ENCODE data around the gene LRRC3C.
"Not testable (repeated sequence)": the region's sequence is repeated elsewhere in the genome, so short reads cannot be mapped to it uniquely, and the experiment has no call there.

DNA sequence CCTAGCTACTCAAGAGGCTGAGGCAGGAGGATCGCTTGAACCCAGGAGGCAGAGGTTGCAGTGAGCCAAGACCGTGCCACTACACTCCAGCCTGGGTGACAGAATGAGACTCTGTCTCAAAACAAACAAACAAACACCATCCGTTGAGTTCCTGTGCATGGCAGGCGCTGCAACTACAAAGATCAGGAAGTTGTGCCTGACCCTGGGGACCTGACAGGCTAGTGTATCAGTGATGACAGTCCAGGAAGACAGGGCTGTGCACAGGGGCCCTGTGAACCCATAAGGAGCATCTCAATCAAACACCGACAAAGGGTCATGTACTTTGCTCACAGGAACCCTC is 20.9 kb downstream of the LRRC3C start:
- TF ChIP-seq POLR2A, CTCF (IDR thresholded peaks at IDR 0.05): not testable (repeated sequence)

Data from right lobe of liver (tissue), 4 donors.